ENCODE measurements around the gene PPM1N.

DNA sequence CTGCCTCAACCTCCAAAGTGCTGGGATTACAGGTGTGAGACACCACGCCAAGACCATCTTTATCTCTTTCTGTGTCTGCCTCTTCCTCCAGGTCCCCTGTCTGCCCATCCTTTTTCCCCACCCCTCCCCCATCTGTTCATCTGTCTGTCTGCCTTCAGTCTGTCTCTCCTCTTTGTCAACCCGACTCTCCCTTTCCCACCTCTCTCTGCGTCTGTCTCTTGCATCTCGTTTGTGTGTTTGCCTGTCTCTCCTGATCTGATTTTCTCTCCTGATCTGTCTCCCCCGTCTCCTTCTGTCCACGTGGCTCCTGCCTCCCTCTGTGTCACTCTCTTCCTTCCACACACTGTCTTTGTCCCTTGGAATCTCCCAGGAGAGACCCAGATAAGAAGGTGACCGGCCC is 19.0 kb downstream of the PPM1N start:
- TF ChIP-seq CTCF (IDR thresholded peaks at IDR 0.05; ENCODE audit: insufficient read depth, low read length) (no peak), POLR2AphosphoS5 (IDR thresholded peaks at IDR 0.05; ENCODE audit: low read depth) (no peak), REST (IDR thresholded peaks at IDR 0.05; ENCODE audit: insufficient replicate concordance, low read depth) (no peak), SPI1 (IDR thresholded peaks at IDR 0.05; ENCODE audit: borderline replicate concordance, low read depth) (no peak)
